ENCODE data around the gene MYO18A. TPM values are rescaled to one million over a fixed set of nuclear protein-coding genes. Genes with fewer than 3 reads are reported as not detected.
A peak's percentile ranks its signal among the peaks of the same experiment; 100 is the strongest.

MYO18A gene
- total and polyA plus RNA-seq, 10 of the 15 experiments (the other 5 are each of a cell fraction or from before 2014, with no cell fraction given): 2.9 to 66.0 (median 24.5) TPM

DNA sequence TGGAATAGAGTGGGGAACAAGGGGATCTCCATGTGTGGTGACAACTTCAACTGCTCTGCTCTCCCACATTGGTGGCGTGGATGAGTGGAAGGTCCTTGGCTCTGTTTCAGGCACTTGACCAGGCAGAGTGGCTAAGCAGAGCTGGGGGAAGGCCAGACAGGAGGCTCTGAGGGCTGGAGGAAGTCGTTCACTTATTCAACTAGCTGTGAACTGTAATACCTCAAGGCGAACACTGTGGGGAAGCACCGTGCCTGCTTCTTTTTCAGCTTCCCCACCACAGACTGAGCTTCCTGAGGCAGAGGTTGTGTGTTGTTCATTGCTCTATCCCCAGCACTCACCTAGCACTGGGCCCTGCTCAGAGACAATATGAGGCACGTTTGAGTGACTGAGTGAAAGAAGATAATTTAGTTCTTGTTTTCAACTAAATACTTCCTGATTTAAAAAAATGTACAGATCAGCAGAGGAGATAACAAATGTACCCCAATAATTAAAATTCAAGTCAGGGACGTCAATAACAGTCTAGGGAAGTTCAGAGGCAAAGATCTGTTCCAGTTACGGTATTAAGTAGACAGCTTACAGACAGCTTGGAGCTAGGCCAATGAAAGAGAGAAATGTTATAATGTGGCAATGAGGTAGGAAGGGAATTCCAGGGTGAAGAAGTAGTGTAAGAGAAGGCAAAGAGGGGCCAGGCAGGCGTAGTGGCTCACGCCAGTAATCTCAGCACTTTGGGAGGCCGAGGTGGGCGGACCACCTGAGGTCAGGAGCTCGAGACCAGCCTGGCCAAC, 34.7 kb downstream of the MYO18A start:
- 10% methylated on average over 12 of the region's 12 CpGs for WGBS (ENCODE audit: insufficient coverage, insufficient replicate concordance, low lambda C conversion rate, missing lambda C conversion rate)
- FAIRE-seq (peak; percentile 96), ATAC-seq (peak; percentile 56), DNase-seq (ENCODE audit: low read depth, low spot score) (no peak)
- no peak overlapping the region for H3K4me3 ChIP-seq
- BruUV-seq (replicated peaks): no TSS peak
- ChIA-PET SMC1A (ENCODE audit: uncharacterized antibody, unreplicated experiment) (interaction anchor here (0.7 to 8.9 kb wide), 15 partner anchors 7 to 947 kb away, joined by 3 to 158 read pairs (median 4); partner anchors contain the start of gene MYO18A), CTCF (interaction anchor here (0.5 to 14.6 kb wide), 22 partner anchors 7 to 499 kb away, joined by 3 to 371 read pairs (median 6); partner anchors contain the start of gene MYO18A), POLR2A (interaction anchor here (0.6 to 1.4 kb wide), 11 partner anchors 10 to 570 kb away, joined by 3 to 7 read pairs (median 3); partner anchors contain the start of genes MYO18A and PHF12), RAD21 (ENCODE audit: unreplicated experiment) (interaction anchor here (0.7 to 8.6 kb wide), 12 partner anchors 21 to 391 kb away, joined by 3 to 207 read pairs (median 8); partner anchors contain the start of genes MYO18A and NUFIP2)
- H4K20me1 ChIP-seq (ENCODE audit: control insufficient read depth, insufficient read depth): no peaks in the 10 kb centered on the region
- H3K4me1 ChIP-seq (ENCODE audit: control insufficient read depth, insufficient read depth, low read length): peaks cover 37% of the 10 kb centered on the region
- no peak overlapping the region for H3K9ac ChIP-seq (ENCODE audit: control insufficient read depth, insufficient read depth, low read length)
- peak overlapping the region; percentile 13; the same call in 1 of the 2 replicates for H2AFZ ChIP-seq (ENCODE audit: control insufficient read depth, low read depth, low read length)
- 0 out of 2 replicates have a peak overlapping the region, but pooled peaks have one; percentile 20 for H3K27ac ChIP-seq (ENCODE audit: control insufficient read depth, insufficient read depth)
- H3K79me2 ChIP-seq (ENCODE audit: control insufficient read depth, insufficient read depth, low read length): peaks cover 7% of the 10 kb centered on the region
- no peaks in the 10 kb centered on the region; a peak in 1 of 4 replicates for H3K36me3 ChIP-seq (ENCODE audit: control insufficient read depth in 2 of 2, insufficient read depth in 2 of 2, low read length in 1 of 2)
- no peak overlapping the region for H3K4me2 ChIP-seq (ENCODE audit: control insufficient read depth, insufficient read depth)
- H3K9me3 ChIP-seq (replicated peaks; ENCODE audit: control insufficient read depth, insufficient read depth, low read length): no peaks in the 10 kb centered on the region
- intact Hi-C loops (cut with micrococcal nuclease; ENCODE audit: unreplicated experiment): loop anchor here (1.0 to 10.0 kb wide), 2 partner anchors 74 to 219 kb away; no protein-coding TSS in a partner anchor
- in situ Hi-C loops (cut with MboI): no loop called here
- no peaks in the 10 kb centered on the region for H3K27me3 ChIP-seq (replicated peaks in 1 of 2; ENCODE audit: control insufficient read depth in 2 of 2, insufficient read depth in 2 of 2, low read length in 1 of 2)
- no peak for TF ChIP-seq GATAD2B (conservative IDR thresholded peaks at IDR 0.05; ENCODE audit: low read depth)
- TF ChIP-seq ZBED1 (IDR thresholded peaks at IDR 0.05; ENCODE audit: borderline replicate concordance): no peak
- no peak for TF ChIP-seq ZNF622 (IDR thresholded peaks at IDR 0.05)
- TF ChIP-seq, protein P1, sequence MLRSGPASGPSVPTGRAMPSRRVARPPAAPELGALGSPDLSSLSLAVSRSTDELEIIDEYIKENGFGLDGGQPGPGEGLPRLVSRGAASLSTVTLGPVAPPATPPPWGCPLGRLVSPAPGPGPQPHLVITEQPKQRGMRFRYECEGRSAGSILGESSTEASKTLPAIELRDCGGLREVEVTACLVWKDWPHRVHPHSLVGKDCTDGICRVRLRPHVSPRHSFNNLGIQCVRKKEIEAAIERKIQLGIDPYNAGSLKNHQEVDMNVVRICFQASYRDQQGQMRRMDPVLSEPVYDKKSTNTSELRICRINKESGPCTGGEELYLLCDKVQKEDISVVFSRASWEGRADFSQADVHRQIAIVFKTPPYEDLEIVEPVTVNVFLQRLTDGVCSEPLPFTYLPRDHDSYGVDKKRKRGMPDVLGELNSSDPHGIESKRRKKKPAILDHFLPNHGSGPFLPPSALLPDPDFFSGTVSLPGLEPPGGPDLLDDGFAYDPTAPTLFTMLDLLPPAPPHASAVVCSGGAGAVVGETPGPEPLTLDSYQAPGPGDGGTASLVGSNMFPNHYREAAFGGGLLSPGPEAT (IDR thresholded peaks at IDR 0.05; ENCODE audit: low read depth): no peak
- TF ChIP-seq TCF7 (IDR thresholded peaks at IDR 0.05; ENCODE audit: borderline replicate concordance): no peak
- TF ChIP-seq NFXL1 (IDR thresholded peaks at IDR 0.05; ENCODE audit: borderline replicate concordance): no peak
- TF ChIP-seq, protein P2, sequence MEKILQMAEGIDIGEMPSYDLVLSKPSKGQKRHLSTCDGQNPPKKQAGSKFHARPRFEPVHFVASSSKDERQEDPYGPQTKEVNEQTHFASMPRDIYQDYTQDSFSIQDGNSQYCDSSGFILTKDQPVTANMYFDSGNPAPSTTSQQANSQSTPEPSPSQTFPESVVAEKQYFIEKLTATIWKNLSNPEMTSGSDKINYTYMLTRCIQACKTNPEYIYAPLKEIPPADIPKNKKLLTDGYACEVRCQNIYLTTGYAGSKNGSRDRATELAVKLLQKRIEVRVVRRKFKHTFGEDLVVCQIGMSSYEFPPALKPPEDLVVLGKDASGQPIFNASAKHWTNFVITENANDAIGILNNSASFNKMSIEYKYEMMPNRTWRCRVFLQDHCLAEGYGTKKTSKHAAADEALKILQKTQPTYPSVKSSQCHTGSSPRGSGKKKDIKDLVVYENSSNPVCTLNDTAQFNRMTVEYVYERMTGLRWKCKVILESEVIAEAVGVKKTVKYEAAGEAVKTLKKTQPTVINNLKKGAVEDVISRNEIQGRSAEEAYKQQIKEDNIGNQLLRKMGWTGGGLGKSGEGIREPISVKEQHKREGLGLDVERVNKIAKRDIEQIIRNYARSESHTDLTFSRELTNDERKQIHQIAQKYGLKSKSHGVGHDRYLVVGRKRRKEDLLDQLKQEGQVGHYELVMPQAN (conservative IDR thresholded peaks at IDR 0.05): no peak
- no peak for TF ChIP-seq CHD4 (IDR thresholded peaks at IDR 0.05)
- no peak for TF ChIP-seq ZNF384 (IDR thresholded peaks at IDR 0.05; ENCODE audit: borderline replicate concordance, low read depth, low read length)
- no peak for TF ChIP-seq RCOR1 (conservative IDR thresholded peaks at IDR 0.05; ENCODE audit: low read depth, low read length)
- TF ChIP-seq, protein P3, sequence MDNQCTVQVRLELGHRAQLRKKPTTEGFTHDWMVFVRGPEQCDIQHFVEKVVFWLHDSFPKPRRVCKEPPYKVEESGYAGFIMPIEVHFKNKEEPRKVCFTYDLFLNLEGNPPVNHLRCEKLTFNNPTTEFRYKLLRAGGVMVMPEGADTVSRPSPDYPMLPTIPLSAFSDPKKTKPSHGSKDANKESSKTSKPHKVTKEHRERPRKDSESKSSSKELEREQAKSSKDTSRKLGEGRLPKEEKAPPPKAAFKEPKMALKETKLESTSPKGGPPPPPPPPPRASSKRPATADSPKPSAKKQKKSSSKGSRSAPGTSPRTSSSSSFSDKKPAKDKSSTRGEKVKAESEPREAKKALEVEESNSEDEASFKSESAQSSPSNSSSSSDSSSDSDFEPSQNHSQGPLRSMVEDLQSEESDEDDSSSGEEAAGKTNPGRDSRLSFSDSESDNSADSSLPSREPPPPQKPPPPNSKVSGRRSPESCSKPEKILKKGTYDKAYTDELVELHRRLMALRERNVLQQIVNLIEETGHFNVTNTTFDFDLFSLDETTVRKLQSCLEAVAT (IDR thresholded peaks at IDR 0.05): no peak
- TF ChIP-seq, protein P4, sequence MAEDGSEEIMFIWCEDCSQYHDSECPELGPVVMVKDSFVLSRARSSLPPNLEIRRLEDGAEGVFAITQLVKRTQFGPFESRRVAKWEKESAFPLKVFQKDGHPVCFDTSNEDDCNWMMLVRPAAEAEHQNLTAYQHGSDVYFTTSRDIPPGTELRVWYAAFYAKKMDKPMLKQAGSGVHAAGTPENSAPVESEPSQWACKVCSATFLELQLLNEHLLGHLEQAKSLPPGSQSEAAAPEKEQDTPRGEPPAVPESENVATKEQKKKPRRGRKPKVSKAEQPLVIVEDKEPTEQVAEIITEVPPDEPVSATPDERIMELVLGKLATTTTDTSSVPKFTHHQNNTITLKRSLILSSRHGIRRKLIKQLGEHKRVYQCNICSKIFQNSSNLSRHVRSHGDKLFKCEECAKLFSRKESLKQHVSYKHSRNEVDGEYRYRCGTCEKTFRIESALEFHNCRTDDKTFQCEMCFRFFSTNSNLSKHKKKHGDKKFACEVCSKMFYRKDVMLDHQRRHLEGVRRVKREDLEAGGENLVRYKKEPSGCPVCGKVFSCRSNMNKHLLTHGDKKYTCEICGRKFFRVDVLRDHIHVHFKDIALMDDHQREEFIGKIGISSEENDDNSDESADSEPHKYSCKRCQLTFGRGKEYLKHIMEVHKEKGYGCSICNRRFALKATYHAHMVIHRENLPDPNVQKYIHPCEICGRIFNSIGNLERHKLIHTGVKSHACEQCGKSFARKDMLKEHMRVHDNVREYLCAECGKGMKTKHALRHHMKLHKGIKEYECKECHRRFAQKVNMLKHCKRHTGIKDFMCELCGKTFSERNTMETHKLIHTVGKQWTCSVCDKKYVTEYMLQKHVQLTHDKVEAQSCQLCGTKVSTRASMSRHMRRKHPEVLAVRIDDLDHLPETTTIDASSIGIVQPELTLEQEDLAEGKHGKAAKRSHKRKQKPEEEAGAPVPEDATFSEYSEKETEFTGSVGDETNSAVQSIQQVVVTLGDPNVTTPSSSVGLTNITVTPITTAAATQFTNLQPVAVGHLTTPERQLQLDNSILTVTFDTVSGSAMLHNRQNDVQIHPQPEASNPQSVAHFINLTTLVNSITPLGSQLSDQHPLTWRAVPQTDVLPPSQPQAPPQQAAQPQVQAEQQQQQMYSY (CRISPR knock-in tag; IDR thresholded peaks at IDR 0.05): no peak
- no peak for TF ChIP-seq MYB (IDR thresholded peaks at IDR 0.05; ENCODE audit: borderline replicate concordance, low read depth, low read length)
- TF ChIP-seq MXI1 (IDR thresholded peaks at IDR 0.05; ENCODE audit: low read depth, low read length): no peak

Measured in GM12878 (cell line).